IPS-20b (cell line): ENCODE data around the gene BDH2.
A peak's percentile ranks its signal among the peaks of the same experiment; 100 is the strongest.

Experiments used
- H3K27ac ChIP-seq: one replicate; pipeline ENCODE4 v1.5.1; 2013; ENCODE audit warnings: low read length
- H3K27me3 ChIP-seq: 2 replicates; pipeline ENCODE4 v1.6.1; 2013; ENCODE audit warnings: mild to moderate bottlenecking, low read length, inconsistent platforms; ENCODE audit not compliant: insufficient read depth
- H3K36me3 ChIP-seq: 2 replicates; pipeline ENCODE4 v1.6.1; 2013; ENCODE audit warnings: low read depth, mild to moderate bottlenecking, inconsistent platforms, low read length, moderate library complexity; ENCODE audit not compliant: insufficient read depth
- H3K4me1 ChIP-seq: 2 replicates; pipeline ENCODE4 v1.6.1; 2013; ENCODE audit warnings: mild to moderate bottlenecking, control low read depth, inconsistent platforms, low read length, moderate library complexity; ENCODE audit not compliant: insufficient read depth
- H3K4me3 ChIP-seq: 2 replicates; pipeline ENCODE4 v1.5.1; 2013; ENCODE audit warnings: mild to moderate bottlenecking, low read length, inconsistent platforms
- H3K9ac ChIP-seq: 2 replicates; pipeline ENCODE4 v1.6.1; 2013; ENCODE audit warnings: low read depth, mild to moderate bottlenecking, inconsistent platforms, low read length, moderate library complexity
- H3K9me3 ChIP-seq: 2 replicates; pipeline ENCODE4 v1.6.1; 2013; ENCODE audit warnings: mild to moderate bottlenecking, low read depth, low read length, inconsistent platforms; ENCODE audit not compliant: insufficient read depth

BDH2 gene

DNA sequence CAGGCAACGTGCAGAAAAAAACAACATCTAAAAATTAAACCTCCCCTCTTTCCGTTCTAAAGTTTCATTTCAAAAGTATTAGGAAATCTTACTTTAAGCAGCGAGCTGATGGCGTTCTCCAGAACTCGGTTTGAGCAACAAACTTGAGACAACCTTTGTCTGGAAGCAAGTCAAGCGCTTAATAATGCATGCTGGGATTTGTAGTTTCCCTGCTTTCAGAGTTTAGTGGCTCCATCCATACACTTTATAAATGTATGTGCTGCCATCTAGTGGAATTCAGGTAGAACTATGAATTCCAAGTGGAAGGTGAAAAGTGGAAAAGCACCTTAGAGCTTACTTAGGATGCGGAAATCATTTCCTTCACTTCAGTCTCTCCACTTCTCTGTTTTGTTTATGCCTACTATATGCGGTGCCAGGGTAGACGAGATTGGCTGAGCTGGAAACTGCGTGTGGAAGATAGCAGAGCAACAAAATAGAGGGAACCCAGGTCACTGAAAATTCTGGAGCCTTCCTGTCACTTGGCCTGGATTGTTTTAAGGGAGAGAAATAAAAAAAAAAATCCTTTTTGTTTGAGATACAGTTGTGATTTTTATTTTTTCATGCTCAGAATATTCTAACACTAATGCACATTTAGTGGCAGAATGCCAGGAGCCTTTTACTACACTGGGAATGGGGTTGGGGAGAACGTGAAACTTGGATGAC, at the start of gene BDH2:
TSS of gene BDH2 (minus strand) at position 144 of the 702 bp plus-strand sequence. CDS start 3,580 bp downstream, outside the sequence.
- Histone ChIP-seq H3K9me3 (no peaks in the 10 kb centered on the region), H3K9ac (peak within 1 kb of the TSS; percentile 91), H3K27ac (peak within 1 kb of the TSS; percentile 82)

DNA sequence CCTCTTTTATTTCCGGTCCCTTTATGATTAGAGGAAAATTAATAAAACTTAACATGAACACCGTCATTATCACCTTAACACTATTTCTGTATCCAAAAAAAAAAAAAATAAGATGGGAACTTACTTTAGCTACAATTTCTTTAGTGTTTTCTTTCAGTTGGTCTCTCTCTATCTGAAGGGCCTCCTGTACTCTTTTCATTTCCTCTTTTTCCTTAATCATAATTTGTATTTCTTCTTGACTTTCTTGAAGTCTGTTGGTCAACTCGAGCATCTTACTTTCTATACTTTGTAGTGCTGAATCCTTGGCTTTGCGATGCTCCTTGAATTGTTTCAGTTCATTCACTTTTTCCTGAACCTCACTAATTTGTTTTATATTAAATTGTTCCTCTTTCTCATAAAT, 45.3 kb upstream of the BDH2 start:
- no peaks in the 10 kb centered on the region for H3K4me1 ChIP-seq
- H3K9ac ChIP-seq: no peak overlapping the region
- no peak overlapping the region for H3K27ac ChIP-seq
- peaks cover 96% of the 10 kb centered on the region for H3K36me3 ChIP-seq
- no peaks in the 10 kb centered on the region for H3K9me3 ChIP-seq
- H3K27me3 ChIP-seq: no peaks in the 10 kb centered on the region
- no peak overlapping the region for H3K4me3 ChIP-seq

More for the DNA sequence above, at the start of gene BDH2:
- H3K4me3 ChIP-seq: peak within 1 kb of the TSS; percentile 85
- no peaks in the 10 kb centered on the region; the same call in 1 of the 2 replicates for H3K36me3 ChIP-seq
- H3K27me3 ChIP-seq: no peaks in the 10 kb centered on the region
- peaks cover 6% of the 10 kb centered on the region for H3K4me1 ChIP-seq

DNA sequence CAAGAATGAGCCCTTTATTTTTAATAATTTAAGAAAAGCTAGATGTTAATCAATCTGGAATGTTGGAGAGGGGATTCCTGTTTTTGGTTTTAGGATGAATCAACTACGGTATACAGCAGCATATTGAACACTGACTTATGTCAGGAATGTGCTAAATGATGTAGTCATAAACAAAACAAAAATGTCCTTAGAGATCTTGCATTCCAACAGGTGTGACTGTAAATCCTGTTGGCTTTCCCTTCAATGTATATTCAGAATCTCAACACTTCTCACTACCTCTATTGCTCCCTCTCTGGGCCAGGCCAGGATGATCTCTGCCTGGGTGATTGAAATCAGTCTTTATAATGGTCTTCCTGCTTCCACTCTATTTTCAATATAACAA, 37.8 kb upstream of the BDH2 start:
- Histone ChIP-seq H3K27ac (no peak overlapping the region), H3K4me1 (no peaks in the 10 kb centered on the region), H3K27me3 (no peaks in the 10 kb centered on the region), H3K4me3 (no peak overlapping the region), H3K36me3 (peaks cover 97% of the 10 kb centered on the region), H3K9ac (no peak overlapping the region), H3K9me3 (no peaks in the 10 kb centered on the region)

DNA sequence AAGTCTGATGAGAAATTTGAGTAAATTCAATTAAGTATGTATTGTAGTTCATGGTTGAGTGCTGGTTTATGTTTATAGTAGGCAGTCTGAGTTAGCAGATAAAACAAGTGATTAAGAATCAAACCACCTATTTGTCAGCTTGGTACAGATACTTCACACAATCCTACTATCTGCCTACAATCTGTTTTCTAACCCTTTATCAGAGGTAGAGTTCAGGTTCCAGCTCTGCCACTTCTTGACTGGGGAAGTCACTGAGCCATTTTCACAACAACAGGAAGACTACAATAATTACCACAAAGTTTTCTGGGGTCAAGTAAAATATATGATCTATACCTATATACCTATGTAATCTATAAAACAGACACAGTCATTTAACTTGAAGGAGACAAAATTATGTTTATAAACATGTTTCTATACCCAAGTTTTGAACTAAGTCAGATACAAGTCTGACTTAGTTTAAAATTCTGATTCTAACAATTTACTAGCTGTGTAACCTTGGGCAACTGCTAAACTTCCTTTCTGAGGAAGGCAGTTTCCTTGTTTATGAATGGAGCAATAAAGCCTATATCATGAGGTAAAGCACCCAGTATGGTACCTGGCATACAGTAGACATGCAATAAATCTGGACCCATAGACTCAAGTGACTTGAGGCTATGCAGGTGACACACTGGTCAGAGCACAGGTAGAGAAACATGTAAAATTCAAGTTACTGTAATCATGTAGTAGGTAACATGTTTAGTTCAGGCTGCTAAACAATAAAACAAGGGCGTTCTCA, 37.2 kb upstream of the BDH2 start:
- H3K4me3 ChIP-seq: no peak overlapping the region
- no peak overlapping the region for H3K9ac ChIP-seq
- no peaks in the 10 kb centered on the region for H3K4me1 ChIP-seq
- H3K27ac ChIP-seq: no peak overlapping the region
- no peaks in the 10 kb centered on the region for H3K27me3 ChIP-seq
- peaks cover 97% of the 10 kb centered on the region for H3K36me3 ChIP-seq
- no peaks in the 10 kb centered on the region for H3K9me3 ChIP-seq

DNA sequence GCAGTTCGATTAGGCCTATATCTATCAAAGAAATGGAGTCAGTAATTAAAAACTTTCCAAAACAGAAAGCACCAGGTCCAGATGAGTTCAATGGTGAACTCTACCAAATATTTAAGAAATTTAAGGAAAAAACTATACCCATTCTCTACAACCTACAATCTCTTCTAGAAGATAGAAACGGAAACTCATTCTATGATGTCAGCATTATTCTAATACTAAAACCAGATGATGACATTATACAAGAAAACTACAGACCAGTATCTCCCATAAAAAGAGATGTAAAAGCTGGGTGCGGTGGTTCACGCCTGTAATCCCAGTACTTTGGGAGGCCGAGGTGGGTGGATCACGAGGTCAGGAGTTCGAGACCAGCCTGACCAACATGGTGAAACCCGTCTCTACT, 29.5 kb upstream of the BDH2 start:
- H3K9me3 ChIP-seq: no peaks in the 10 kb centered on the region
- no peak overlapping the region for H3K27ac ChIP-seq
- no peak overlapping the region for H3K9ac ChIP-seq
- peaks cover 77% of the 10 kb centered on the region for H3K36me3 ChIP-seq
- H3K27me3 ChIP-seq: no peaks in the 10 kb centered on the region
- no peaks in the 10 kb centered on the region for H3K4me1 ChIP-seq
- H3K4me3 ChIP-seq: no peak overlapping the region

DNA sequence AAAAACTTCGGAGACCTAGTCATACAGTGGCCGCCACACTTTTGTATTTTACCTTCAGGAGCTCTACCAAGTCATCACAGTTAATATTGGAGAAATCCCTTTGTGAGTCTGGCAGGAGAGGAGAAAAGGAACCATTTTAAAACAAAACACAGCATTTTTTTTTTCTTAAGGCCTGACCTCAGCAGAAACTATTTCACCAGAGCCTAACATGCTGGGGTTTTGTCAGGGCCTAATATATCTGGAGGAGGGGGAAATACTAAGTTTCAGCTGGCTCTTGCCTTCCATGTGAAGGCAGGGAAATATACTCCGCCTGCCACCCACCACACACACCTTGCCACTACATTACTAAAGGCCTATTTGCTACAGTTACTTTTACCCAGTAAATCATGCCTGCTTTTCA, 26.5 kb upstream of the BDH2 start:
- H3K36me3 ChIP-seq: peaks cover 79% of the 10 kb centered on the region
- no peak overlapping the region for H3K27ac ChIP-seq
- H3K27me3 ChIP-seq: no peaks in the 10 kb centered on the region
- no peak overlapping the region for H3K4me3 ChIP-seq
- no peak overlapping the region for H3K9ac ChIP-seq
- no peaks in the 10 kb centered on the region for H3K9me3 ChIP-seq
- H3K4me1 ChIP-seq: no peaks in the 10 kb centered on the region

DNA sequence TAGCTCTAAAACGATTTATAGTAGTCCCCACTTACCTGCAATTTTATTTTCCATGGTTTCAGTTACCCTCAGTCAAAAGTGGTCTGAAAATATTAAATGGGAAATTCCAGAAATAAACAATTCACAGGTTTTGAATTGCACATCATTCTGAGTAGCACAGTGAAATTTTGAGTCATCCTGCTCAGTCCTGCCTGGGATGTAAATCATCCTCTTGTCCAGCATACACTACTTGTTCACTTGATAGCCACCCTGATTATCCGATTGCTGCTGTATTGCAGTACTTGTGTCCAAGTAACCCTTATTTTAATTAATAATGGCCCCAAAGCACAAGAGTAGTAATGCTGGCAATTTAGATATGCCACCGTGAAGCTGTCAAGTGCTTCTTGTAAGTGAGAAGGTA, 23.5 kb upstream of the BDH2 start:
- H3K4me3 ChIP-seq: no peak overlapping the region
- H3K9me3 ChIP-seq: no peaks in the 10 kb centered on the region
- H3K27ac ChIP-seq: no peak overlapping the region
- H3K36me3 ChIP-seq: peaks cover 80% of the 10 kb centered on the region
- no peaks in the 10 kb centered on the region for H3K4me1 ChIP-seq
- no peaks in the 10 kb centered on the region for H3K27me3 ChIP-seq
- H3K9ac ChIP-seq: no peak overlapping the region

DNA sequence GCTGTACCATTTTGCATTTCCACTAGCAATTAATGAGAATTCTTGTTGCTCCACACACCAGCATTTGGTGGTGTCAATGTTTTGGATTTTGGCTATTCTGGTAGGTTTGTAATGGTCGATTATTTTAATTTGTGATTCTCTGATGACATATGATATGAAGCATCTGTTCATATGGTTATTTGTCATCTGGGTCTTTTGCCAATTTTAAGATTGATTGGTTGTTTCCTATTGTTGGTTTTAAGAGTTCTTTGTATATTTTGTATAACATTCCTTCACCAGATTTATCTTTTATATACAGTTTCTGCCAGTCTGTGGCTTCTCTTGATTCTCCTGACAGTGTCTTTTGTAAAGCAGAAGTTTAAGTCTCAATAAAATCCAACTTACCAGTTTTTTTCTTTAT, 18.5 kb upstream of the BDH2 start:
- Histone ChIP-seq H3K27ac (no peak overlapping the region), H3K36me3 (peaks cover 64% of the 10 kb centered on the region), H3K9me3 (no peaks in the 10 kb centered on the region), H3K4me3 (no peak overlapping the region), H3K9ac (no peak overlapping the region), H3K27me3 (no peaks in the 10 kb centered on the region), H3K4me1 (no peaks in the 10 kb centered on the region)

DNA sequence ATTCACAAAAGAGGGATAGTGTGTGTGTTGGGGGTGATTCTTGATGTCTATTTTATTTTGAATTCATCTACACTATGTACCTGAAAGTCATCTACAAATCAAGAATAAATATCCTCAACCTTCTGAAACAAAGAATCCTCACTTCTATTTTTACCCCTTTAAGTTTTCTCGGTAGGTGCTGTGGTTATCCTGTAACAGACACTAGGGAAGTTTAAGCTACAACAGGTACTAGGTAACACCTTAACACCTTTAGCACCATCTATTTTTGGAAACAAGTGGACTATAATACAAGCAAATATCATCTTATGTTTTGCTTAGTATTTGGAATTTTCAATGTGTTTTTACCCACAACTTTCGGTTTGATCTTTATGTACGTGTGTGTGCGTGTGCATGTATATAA, 12.0 kb upstream of the BDH2 start:
- no peak overlapping the region for H3K9ac ChIP-seq
- peaks cover 68% of the 10 kb centered on the region for H3K36me3 ChIP-seq
- H3K4me1 ChIP-seq: no peaks in the 10 kb centered on the region
- H3K27ac ChIP-seq: no peak overlapping the region
- H3K4me3 ChIP-seq: no peak overlapping the region
- H3K27me3 ChIP-seq: no peaks in the 10 kb centered on the region
- H3K9me3 ChIP-seq: no peaks in the 10 kb centered on the region

DNA sequence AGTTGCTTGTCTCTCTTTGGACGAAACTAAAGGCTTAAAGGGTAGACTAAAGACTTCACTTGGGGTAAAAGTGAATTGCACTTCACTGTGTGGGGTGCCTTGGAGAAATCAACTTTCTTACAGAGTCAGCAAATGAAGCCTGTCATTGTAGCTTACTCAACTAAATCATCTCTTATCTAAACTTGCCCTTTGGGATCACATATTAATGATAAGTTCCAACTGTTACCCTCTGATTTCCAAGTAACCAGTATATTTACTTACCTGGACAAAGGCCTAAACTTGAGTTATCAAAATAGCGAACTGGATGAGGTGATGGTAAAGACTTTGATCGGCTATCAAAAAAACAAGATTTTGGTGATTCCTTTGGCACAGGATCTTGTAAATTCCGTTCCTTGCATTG, 8.9 kb upstream of the BDH2 start:
- H3K36me3 ChIP-seq: peaks cover 57% of the 10 kb centered on the region
- no peak overlapping the region for H3K9ac ChIP-seq
- no peaks in the 10 kb centered on the region for H3K9me3 ChIP-seq
- H3K4me1 ChIP-seq: no peaks in the 10 kb centered on the region
- no peak overlapping the region for H3K27ac ChIP-seq
- no peaks in the 10 kb centered on the region for H3K27me3 ChIP-seq
- no peak overlapping the region for H3K4me3 ChIP-seq

DNA sequence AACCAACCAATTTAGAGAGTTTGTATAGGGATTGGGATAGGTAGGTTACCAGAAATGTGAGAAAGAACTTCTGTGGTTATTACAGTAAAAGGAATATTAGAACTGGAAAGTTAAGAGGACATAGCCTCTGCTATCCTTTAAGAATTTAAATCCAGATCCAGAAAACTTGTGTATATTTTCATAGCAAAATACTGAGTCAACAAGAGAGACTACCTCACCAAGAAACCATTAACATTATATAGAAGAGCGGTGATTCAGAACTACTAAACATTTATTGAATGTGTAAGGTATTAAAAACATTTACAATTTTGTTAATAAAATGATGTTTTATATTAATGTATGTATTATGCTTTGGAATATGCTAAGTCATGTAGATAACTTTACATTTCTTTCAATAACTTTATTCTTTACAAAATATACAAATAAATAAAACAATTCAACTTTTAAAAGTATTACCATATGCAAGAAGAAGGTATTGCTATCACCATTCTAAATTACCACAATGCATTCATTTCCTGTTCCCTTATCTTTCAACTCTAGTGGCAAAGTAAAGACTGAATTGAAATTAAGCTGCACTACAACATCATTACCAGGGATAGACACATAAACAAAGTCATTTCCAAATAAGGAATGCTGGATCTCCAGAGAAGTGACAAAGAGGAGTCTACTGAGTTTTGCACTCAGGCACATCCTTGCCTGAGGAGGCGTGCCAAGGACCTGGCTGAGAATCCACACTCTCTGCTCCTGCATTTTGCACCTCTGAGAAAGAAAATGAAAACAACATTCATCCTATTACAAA, 6.1 kb upstream of the BDH2 start:
- no peak overlapping the region for H3K4me3 ChIP-seq
- H3K4me1 ChIP-seq: no peaks in the 10 kb centered on the region
- H3K9me3 ChIP-seq: no peaks in the 10 kb centered on the region
- no peak overlapping the region for H3K9ac ChIP-seq
- H3K36me3 ChIP-seq: peaks cover 46% of the 10 kb centered on the region
- no peak overlapping the region for H3K27ac ChIP-seq
- H3K27me3 ChIP-seq: no peaks in the 10 kb centered on the region
